OCI-LY3 (cell line): Measurements from ENCODE around the gene CHD9.

Source experiments
- CTCF ChIP-seq: fragments of 200-600, 300-600 bp; sonication (generic); IDR thresholded peaks from 2 replicates; pipeline ENCODE4 v1.5.1; 2014; ENCODE audit warnings: antibody characterized with exemption, low read length, low read depth
- EZH2phosphoT487 ChIP-seq: fragments of 200-600 bp; shearing (Covaris generic); IDR thresholded peaks from 2 replicates; pipeline ENCODE4 v1.6.1; 2018; ENCODE audit warnings: antibody characterized with exemption, mixed run types, low read depth

GRCh38 chr16:53131050-53131362, 76.2 kb downstream of the CHD9 start:
- no peak for TF ChIP-seq CTCF
- no peak for TF ChIP-seq EZH2phosphoT487
